NCI-H460 (cell line): ENCODE results near the gene CRB3. TPM values are rescaled to one million over a fixed set of nuclear protein-coding genes. Genes with fewer than 3 reads are reported as not detected.
"Not testable (repeated sequence)": the region's sequence is repeated elsewhere in the genome, so short reads cannot be mapped to it uniquely, and the experiment has no call there.

Experiments
- DNase-seq: peaks from one replicate; pipeline ENCODE4 v3.0.0-alpha.2; 2016; ENCODE audit warnings: low read depth; ENCODE audit errors: extremely low read depth
- polyA plus RNA-seq: library from polyadenylated mRNA; depleted of rRNA; stranded (reverse); fragments of >200 nt; gene quantifications from 2 replicates; pipeline ENCODE4 v1.2.3, GENCODE V29; 2014; cell fraction: nucleus; rRNA removed
- total RNA-seq: library from RNA; depleted of rRNA; stranded (reverse); fragments of >200 nt; shearing (Covaris generic); gene quantifications from 2 replicates; pipeline ENCODE4 v1.2.3, GENCODE V29; 2014; rRNA removed

The CRB3 gene, protein sequence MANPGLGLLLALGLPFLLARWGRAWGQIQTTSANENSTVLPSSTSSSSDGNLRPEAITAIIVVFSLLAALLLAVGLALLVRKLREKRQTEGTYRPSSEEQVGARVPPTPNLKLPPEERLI
- total RNA-seq = 0.20 TPM in 1 of 2 replicates, not detected in the other
- 0.24 TPM in 1 of 2 replicates, not detected in the other for polyA plus RNA-seq

DNA sequence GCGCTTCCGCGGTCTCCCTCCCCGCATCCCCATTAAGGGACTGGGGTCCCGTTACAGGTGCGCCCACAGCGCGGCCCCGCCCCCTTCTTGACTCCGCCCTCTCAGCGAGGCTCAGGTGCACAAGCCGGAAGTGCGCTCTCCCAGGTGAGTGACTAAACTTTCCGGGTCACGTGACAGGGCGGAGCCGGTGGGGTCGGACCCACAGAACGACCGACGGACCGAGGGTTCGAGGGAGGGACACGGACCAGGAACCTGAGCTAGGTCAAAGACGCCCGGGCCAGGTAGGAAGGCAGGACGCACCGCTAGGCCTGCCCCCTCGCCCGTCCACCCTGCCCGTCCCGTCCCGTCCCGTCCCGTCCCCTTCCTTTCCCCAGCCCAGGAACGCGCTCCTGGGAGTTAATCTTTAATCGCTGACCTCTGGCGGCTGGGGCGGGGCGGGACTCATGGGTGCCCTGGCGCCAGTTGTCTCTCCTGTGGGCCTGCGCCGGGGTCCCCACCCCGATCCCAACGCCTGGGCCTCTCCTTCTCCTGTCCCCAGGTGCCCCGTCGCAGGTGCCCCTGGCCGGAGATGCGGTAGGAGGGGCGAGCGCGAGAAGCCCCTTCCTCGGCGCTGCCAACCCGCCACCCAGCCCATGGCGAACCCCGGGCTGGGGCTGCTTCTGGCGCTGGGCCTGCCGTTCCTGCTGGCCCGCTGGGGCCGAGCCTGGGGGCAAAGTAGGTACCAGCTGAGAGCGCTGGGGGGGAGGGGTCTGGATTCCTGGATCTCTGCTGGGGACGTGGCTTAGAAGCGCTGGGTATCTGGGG, at the start of gene CRB3:
CRB3 (plus strand) TSS at position 202 of the 804 bp plus-strand sequence; CDS start at position 633, 431 bp downstream.
- DNase-seq = no peak

DNA sequence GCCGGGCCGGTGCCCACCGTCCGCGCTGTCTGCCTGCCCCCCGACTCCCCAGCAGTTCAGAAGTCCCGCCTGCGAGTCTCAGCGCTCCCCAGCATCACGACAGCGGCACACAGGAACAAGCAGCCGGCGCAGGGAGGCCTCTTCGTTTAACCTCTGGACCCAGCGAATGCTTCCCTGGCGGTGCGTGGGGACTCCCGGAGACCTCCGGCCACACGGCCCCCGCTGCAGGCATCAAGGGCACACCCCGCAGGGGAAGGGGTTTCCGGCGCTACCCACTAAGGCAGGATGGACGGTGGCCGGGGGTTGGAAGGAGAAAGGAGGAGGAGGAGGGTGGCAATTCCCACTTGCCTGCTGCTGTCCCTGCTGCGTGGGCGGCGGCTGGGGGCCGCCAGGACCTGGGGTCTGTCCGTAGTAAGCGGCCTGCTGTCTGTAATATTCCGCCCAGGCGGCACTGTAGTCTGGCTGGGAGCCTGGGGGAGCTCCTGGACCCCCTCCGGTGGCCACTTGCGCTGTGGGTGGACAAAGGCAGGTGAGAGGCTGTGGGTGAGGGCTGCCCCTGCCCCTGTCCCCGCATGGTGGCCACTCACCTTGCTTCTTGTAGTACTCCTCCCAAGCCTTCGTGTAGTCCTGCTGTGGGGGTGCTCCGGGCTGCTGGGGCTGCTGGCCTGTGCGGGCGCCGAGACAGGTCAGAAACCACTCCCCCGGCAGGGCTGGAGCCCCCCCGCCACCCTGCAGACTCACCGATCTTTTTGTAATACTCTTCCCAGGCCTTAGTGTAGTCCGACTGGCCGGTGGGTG, 49.1 kb upstream of the CRB3 start:
- DNase-seq = no peak

DNA sequence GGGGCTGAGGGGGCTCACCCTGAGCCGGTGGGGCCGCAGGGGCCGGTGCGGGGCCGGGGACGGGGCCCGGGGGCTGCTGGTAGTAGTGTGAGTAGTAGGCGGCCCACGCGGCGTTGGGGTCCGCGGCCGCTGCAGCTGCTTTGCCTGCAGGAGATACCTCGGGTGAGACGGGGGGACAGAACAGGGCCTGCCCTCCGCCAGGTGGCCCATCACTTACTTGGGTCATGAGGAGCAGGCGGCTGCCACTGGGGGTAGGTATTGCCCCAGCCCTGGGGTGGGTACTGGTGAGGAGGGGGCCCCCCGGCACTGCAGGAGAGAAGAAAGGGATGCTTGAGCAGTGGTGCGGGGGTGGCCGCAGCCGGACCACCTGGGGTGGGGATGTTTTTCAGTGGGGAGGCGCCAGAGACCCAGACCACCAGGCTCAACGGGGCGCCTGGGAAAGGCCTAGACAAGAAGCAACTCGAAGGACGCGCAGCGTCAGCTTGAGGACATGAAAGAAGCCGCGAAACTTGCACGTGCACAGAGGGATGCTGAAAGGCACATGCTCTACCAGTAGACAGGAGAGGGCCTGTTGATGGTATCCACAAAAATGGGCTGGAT, 48.4 kb upstream of the CRB3 start:
- no peak for DNase-seq

DNA sequence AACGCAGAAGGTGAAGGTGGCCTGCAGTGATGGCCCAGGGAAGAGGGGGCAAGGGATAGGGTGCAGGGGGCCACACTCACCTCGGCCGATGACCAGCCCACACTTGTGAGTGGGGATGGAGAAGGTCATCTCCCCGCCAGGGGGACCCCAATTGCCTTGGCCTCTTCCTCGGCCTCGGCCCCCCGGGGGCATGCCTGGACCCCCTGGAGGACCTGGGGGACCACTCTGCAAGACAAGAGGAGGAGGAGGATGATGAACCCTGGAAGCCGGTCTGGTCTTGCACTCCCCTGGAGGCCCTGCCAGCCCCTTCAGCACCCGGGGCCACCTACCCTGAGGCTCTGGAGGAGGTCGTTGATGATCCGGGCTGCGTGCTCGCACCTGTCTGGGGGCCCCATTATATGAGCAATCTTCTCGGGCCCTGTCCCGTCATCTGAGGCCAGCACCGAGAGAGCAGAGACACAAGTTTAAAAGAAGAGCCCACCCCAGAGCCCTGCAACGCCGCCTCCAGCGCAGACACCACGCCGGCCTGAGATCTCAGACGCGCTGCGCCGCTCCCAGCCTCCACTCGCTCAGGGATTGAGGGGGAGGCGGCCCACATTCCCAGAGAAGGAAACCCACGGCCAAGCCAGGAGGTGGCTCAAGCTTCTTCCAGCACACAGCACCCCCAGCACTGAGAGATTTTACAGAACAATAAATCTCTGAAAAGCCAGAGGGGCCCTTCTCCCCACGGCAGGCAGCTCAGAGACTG, 47.2 kb upstream of the CRB3 start:
- DNase-seq = no peak

DNA sequence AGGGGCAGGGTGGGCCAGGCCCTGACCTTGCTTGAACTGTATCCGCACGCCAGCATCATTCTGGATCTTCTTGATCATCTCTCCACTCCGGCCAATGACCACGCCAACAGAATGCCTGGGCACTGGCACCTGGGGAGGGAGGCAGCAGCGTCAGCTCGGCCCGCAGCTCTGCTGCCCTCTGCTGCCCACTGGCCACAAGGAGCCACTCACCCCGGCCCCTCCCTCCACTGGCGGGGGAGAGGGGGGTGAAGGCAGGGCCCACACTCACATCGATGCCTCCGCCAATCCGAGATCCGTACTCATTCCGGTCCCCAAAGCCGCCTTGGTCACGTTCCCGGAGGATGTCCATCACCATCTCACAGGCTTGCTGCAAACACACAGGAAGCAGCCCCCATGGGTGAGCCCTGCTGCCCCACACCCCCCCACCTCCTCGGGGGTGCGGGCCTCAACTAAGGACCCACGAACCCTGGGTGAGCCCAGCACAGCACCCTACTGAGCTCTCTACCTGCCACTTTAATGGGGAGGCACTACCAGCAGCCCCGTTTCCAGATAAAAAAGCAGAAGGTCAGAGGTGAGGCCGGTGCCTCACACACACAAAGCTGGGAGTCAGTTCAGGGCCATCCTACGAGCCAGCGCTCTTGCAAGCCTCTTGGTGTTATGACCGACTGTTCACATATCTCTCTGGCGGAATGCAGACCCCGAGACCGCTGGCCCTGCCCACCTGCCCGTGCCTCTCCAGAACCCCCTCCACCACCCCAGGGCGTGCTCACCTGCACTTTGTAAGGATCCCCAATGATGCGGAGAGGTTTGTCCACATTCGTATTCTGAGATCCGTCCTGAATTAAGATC, 46.1 kb upstream of the CRB3 start:
- DNase-seq = peak; percentile 33

DNA sequence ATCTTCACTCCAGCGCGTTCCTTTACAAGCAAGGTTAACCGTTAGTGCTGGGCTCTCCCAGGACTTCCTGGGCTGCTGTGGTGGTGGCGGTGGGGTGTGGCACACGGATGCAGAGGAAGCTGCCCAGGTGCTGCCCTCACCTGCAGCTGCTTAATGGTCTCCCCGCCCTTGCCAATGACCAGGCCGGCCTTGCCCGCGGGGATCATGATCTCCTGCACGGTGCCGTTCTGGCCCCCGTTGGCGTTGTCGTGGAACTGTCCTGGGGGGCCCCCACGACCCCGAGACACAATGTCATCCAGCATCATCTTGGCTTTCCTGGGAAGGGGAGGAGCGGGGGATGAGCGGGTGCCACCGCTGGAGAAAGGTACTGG, 45.5 kb upstream of the CRB3 start:
- no peak for DNase-seq

DNA sequence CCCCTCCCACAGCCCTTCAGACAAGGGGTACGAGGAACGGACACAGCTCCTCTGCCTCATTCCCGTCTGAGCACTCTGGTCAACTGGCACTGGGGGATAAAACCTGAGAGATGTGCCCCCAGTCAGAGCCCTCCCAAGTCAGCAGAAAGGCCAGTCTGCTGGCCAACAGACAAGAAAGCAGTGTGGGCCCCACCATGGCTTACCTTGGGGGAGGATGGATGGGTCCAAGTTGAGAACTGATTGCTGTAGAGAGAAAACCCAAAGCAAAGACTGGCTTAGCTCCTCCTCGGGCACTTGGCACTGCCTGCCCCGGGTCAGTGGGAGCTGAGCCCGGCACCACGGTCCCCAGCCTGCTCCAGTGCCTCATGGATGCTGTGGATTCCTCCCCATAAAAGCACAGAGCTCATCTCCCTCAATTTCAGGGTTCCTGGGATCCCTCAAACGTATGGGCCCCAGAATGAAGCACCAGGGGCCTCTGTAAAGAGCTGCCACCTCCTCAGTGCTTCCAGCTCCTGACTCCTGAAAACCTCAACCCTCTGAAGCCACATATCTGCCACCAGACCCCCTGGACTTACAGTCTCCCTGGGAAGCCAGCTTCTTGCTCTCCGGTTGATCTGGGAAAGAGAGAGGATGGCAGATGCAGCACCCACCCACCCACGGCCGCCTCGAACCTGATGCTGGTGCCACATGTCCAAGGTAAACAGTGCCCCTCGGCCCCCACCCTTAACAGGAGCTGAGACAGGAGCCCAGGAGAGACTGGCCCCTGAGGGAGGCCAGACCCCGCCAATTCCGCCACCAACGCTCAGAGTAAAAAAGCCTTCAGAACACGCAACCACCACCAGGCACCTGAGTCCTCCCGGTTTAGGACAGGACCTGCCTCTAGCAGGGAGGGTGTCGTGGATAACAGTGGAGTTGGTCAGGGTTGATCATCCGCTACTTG, 42.7 kb upstream of the CRB3 start:
- DNase-seq = no peak

DNA sequence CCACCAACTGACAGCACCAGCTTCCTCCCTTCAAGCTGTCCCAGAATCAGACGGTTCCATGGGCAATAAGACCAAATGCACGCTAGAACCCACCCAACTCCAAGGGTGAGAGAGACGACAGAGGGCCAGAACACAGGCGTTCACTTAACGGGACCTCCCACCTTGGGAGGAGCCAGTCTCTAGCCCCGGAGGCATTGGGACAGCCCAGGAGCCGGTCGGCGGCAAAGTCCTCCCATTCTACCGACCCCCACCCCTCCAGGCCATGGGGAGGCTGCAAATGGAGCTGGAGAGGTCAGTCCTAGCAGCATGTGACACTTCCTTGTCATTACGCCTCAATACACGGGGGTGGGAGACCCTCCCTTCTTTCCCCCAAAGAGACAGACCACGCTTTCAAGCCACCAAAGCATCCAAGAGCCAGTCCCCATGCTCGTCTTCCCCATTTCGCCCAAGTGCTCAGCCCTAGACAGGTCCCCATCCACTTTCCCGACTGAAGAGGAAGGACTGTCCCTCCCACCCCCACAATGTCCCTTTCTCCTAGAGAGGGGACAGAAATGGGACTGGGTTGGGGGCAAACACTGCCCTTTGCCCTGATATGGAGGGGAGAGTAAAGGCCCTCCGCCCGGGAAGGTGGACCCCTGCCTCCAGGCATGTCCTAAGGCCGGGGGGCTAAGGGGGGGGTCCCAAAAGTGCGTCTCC, 40.4 kb upstream of the CRB3 start:
- DNase-seq = no peak

DNA sequence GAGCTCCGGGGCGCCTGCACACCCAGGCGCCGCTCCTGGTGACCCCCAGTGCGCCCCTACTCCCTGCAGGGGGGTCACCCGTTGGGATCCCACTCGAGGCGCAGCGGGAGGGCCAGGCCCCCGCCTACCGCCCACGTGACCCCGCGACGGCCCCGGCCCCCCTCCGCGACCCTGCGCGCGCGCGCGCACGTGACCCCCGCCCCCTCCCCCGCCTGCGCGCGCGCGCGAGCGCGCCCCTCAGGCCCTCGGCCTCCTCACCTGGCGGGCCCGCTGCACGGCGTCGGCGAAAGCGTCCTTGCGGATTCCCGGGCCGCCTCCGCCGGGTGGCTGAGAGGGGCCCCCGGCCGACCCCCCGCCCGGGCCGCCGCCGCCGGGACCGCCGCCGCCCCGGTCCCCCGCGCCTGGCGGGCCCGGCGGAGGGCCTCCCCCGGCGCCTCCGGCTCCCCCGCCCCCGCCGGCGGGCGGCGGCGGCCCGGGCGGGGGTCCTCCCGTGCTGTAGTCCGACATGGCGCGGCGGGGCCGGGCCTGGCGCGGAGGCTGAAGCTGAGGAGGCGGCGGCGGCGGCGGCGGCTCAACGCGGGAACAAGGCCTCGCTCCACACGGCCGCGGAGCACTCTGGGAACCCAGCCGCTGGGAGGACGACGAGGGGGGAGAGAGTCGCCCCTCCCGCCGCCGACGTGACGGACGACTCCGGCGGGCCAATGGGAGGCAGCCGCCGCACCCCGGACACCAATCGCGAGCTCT, 39.7 kb upstream of the CRB3 start, which contains the start of gene KHSRP:
KHSRP (minus strand) TSS at position 617 of the 744 bp plus-strand sequence; CDS start at position 507, 110 bp downstream.
- DNase-seq = no peak

DNA sequence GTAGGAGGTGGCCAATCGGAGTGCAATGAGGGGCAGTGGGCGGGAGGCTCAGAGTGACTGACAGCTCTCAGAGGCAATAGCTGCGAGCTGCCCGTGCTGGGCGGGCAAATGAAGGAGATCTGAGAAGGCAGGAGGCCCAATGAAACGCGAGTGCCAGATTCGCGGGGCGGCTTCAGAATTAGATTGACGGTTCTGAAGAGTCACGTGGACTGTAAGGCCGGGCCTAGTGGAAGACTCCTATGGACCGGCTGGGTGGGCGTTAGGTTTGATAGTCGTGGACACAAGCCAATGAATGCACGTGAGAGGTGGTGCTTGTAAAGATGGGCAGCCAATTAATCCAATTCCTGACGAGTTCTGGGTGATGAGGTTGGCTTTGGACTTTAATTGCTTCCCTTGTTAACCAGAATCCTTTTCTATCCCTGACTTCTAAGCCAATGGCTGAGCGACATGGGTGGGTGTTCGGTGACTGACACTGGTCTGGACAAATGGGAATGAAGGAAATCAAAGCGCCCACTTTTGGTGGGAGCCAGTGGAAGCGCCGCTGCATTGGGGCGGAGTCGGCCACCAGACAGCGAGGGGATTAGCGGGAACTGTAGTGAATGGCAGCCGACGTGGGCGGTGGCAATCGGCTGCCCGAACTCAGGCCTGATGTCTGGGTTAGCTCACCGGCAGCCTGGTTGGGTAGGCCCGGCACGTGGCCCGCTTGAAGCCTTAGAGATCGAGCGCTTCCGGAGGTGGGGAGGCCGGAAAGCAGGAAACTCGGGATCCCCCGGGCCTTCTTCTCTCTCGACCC, 38.9 kb upstream of the CRB3 start:
- DNase-seq = peak; percentile 99

DNA sequence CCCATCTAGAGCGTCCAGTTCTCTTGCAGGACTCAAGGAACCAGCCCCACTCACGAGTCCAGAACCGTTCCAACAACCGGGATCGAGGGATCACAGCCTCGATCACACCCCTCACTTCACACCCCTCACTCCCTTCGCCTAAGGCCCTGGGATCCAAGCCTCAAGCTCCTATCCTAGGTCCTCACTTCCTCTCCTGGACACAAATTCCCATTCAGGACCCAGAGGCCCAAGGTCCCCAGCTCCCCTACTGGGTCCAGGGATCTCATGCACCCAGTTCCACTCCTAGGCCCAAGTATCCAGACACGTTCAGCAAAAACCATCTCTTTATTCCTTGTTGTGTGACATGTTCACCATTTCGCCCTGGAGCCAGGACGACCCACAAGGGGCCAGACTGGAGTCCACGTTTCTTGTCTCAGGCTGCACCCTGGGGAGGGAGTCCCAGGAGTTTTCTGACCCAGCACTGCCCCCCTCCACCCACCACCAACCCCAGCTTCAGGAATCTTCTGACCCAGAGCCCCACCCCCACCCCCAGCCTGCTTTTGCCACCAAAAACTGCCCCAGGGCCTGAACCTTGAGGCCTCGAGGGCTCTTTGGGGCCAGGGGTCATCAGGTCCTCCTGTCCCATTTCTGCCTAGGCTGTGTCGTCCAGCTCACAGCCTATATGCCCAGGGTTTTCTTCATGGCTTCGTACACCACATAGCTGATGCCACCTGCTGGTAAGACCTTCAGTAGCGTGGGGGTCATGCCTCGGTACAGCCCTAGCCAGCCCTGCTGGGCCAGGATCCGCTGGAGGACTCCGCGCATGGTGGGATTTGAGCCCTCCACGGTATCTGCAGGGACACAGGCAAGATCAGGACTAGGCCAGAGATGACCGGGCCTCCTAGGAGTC, 38.1 kb upstream of the CRB3 start:
- no peak for DNase-seq

DNA sequence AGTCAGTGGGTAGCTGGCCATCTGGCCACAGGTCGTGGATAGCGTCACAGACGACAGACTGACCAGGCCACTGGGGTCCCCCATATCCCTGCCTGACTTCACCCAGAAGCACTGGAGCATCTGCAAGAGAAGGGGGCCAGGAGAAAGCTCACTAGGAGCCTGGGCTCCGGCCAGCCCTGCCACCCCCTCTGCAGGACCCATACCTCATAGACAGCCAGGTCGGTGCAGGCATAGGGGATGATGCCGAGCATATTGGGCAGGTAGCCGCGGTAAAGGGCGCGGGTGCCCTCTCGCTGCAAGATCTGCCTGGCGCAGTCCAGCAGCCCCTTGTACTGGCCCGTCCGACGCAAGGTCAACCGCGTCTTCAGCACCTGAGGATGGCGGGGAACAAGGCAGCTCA, 36.9 kb upstream of the CRB3 start:
- DNase-seq = no peak

DNA sequence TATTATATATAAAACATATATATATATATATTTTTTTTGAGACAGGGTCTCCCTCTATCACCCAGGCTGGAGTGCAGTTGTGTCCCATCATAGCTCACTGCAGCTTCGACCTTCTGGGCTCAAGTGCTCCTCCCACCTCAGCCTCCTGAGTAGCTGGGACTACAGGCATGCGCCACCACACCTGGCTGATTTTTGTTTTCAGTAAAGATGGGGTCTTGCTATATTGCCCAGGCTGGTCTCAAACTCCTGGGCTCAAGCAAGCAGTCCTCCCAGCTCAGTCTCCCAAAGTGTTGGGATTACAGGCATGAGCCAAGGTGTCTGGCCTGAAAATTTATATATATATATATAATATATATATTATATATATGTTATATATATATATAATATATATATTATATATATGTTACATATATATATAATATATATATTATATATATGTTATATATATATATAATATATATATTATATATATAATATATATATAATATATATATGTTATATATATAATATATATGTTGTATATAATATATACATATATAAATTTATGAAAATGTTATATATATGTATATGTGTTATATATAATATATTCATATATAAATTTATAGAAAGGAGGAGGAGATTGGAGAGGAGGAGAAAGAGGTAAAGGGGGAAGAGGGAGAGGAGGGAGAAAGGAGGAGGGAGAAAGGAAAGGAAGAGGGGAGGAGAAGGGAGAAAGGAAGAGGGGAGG, 35.2 kb upstream of the CRB3 start:
- not testable (repeated sequence) for DNase-seq

DNA sequence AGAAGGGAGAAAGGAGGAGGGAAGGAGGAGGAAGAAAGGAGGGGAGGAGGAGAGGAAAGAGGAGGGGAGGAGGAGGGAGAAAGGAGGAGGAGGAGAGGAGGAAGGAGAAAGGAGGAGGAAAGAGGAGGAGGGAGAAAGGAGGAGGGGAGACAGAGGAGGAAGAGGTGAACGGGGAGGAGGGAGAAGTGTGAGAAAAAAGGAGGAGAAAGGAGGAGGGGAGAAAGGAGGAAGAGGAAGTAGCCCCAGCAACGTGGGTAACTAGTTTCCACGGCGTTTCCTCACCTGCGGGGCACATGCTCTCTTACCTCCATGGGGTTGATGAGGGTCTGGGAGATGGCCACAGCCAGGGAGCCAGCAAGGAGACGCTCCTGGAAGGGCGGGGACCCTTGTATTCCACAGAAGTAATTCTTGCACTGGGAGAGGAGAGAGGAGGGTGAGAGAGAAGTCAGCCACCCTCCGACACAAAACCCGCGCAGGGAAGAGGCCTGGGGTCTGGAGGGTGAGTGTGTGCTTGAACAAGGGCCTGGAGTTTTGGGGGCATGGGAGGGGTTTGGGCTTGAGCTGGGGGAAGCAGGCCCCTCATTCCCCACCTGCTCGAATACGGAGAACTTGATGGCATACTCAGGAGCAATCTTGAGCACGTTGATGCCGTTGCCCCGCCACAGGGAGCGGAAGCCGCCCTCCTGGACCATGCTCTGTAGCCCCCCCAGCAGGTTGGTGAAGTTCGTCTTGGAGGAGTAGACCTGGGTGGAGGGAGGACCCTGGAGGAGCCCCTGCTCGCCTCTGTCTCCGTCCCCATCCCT, 34.5 kb upstream of the CRB3 start:
- DNase-seq = no peak
